ENCODE results near the gene HIVEP3. TPM values are rescaled to one million over a fixed set of nuclear protein-coding genes. Genes with fewer than 3 reads are reported as not detected.
A peak's percentile ranks its signal among the peaks of the same experiment; 100 is the strongest.

The HIVEP3 gene
- total RNA-seq, 1 experiment from 2014 or later = 1.2 TPM

DNA sequence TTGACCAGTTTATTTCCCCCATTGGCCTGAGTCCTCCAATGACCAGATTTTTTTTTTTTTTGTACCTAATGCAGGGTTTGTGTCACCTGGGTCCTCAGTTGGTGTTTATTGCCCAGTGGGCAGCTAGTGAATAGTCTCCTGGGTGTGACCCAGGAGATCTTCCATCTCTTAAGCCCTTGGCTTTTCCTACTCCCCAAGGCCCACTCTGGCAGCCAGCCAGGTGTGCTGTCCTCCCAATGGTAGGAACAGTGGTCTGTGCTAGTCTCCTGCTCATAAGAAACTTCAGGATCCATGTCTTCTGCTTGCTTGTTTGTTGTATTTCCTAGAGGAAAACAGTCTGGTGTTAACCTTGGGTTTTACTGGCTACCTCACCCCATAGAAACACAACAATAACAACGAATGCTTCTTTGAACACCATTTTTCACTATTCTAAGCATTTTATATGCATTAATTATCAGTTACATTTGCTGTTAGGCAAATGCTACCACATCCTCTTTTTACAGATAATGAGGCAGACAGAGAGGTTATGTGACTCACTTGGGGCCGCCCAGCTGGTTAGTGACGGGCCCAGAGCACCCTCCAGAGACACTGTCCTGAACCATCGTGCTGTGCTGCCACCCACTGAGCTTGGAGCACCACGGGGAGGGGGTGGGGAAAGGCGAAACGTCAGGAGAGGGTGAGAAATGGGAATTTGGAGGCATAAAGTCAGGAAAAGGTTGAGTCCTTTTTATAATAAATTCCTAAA, 107.5 kb downstream of the HIVEP3 start:
- H3K9me3 Mint-ChIP-seq (ENCODE audit: unreplicated experiment) = no peaks in the 10 kb centered on the region
- H3K27me3 Mint-ChIP-seq (ENCODE audit: insufficient read depth, unreplicated experiment) = no peaks in the 10 kb centered on the region
- BruUV-seq (replicated peaks) = no TSS peak
- POLR2A ChIA-PET = no interaction called here
- no peak for DNase-seq (ENCODE audit: unreplicated experiment)
- H3K27ac Mint-ChIP-seq (ENCODE audit: low read depth, unreplicated experiment) = no peak overlapping the region
- H3K36me3 Mint-ChIP-seq (ENCODE audit: insufficient read depth, unreplicated experiment) = no peaks in the 10 kb centered on the region
- CTCF ChIA-PET = interaction anchor here (0.7 to 1.6 kb wide), 8 partner anchors 26 to 1566 kb away, joined by 3 to 5 read pairs (median 3); no protein-coding TSS in a partner anchor
- peaks cover 7% of the 10 kb centered on the region for H3K4me1 Mint-ChIP-seq (ENCODE audit: insufficient read depth, unreplicated experiment)
- TF ChIP-seq, protein P1, sequence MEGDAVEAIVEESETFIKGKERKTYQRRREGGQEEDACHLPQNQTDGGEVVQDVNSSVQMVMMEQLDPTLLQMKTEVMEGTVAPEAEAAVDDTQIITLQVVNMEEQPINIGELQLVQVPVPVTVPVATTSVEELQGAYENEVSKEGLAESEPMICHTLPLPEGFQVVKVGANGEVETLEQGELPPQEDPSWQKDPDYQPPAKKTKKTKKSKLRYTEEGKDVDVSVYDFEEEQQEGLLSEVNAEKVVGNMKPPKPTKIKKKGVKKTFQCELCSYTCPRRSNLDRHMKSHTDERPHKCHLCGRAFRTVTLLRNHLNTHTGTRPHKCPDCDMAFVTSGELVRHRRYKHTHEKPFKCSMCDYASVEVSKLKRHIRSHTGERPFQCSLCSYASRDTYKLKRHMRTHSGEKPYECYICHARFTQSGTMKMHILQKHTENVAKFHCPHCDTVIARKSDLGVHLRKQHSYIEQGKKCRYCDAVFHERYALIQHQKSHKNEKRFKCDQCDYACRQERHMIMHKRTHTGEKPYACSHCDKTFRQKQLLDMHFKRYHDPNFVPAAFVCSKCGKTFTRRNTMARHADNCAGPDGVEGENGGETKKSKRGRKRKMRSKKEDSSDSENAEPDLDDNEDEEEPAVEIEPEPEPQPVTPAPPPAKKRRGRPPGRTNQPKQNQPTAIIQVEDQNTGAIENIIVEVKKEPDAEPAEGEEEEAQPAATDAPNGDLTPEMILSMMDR (IDR thresholded peaks at IDR 0.05; ENCODE audit: unreplicated experiment) = no peak
- intact Hi-C loops (cut with micrococcal nuclease) = loop anchor here (5.0 kb wide), 1 partner anchor 526 kb away; the partner anchor contains the start of gene FOXJ3
- H3K4me3 Mint-ChIP-seq (ENCODE audit: unreplicated experiment) = no peak overlapping the region

DNA sequence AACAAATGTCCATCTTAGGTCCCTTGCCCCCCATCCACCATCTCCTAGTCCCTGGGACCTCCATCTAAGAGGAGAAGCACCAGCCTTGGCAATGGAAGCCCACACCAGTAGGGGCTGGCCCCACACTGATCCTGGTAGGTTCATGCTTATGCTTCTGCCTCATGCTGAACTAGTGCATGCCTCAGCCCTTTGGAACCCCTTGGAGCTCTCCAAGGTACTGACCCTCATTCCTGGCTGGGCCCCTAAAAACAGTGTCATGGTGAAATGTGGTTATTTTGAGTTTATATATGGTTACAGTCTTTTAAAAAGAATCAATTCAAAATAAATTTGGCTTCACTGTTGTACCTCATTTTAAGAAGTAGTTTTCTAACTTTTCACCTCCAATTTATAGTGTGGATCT, 108.3 kb downstream of the HIVEP3 start:
- no TSS peak for BruUV-seq (replicated peaks)
- DNase-seq (ENCODE audit: unreplicated experiment) = peak; percentile 60
- Mint-ChIP-seq H3K27me3 (ENCODE audit: insufficient read depth, unreplicated experiment) (no peaks in the 10 kb centered on the region), H3K27ac (ENCODE audit: low read depth, unreplicated experiment) (no peak overlapping the region), H3K36me3 (ENCODE audit: insufficient read depth, unreplicated experiment) (no peaks in the 10 kb centered on the region), H3K4me3 (ENCODE audit: unreplicated experiment) (no peak overlapping the region), H3K4me1 (ENCODE audit: insufficient read depth, unreplicated experiment) (peaks cover 7% of the 10 kb centered on the region), H3K9me3 (ENCODE audit: unreplicated experiment) (no peaks in the 10 kb centered on the region)
- POLR2A ChIA-PET = no interaction called here
- CTCF ChIA-PET = interaction anchor here (1.3 kb wide), 1 partner anchor 236 kb away, joined by 7 read pairs; no protein-coding TSS in a partner anchor
- TF ChIP-seq, protein P1 (IDR thresholded peaks at IDR 0.05; ENCODE audit: unreplicated experiment) = no peak
- intact Hi-C loops (cut with micrococcal nuclease) = loop anchor here (5.0 kb wide), 1 partner anchor 527 kb away; the partner anchor contains the start of gene FOXJ3

GRCh38 chr1:41809692-41810091, 109.0 kb downstream of the HIVEP3 start:
- ChIA-PET POLR2A (no interaction called here), CTCF (interaction anchor here (0.7 to 1.3 kb wide), 2 partner anchors 229 to 236 kb away, joined by 5 to 7 read pairs; no protein-coding TSS in a partner anchor)
- H3K4me1 Mint-ChIP-seq (ENCODE audit: insufficient read depth, unreplicated experiment) = peaks cover 7% of the 10 kb centered on the region
- no peaks in the 10 kb centered on the region for H3K27me3 Mint-ChIP-seq (ENCODE audit: insufficient read depth, unreplicated experiment)
- TF ChIP-seq, protein P1 (IDR thresholded peaks at IDR 0.05; ENCODE audit: unreplicated experiment) = no peak
- no peaks in the 10 kb centered on the region for H3K9me3 Mint-ChIP-seq (ENCODE audit: unreplicated experiment)
- H3K4me3 Mint-ChIP-seq (ENCODE audit: unreplicated experiment) = no peak overlapping the region
- no peak overlapping the region for H3K27ac Mint-ChIP-seq (ENCODE audit: low read depth, unreplicated experiment)
- H3K36me3 Mint-ChIP-seq (ENCODE audit: insufficient read depth, unreplicated experiment) = no peaks in the 10 kb centered on the region
- no peak for DNase-seq (ENCODE audit: unreplicated experiment)
- BruUV-seq (replicated peaks) = no TSS peak
- intact Hi-C loops (cut with micrococcal nuclease) = loop anchor here (5.0 kb wide), 1 partner anchor 528 kb away; the partner anchor contains the start of gene FOXJ3

DNA sequence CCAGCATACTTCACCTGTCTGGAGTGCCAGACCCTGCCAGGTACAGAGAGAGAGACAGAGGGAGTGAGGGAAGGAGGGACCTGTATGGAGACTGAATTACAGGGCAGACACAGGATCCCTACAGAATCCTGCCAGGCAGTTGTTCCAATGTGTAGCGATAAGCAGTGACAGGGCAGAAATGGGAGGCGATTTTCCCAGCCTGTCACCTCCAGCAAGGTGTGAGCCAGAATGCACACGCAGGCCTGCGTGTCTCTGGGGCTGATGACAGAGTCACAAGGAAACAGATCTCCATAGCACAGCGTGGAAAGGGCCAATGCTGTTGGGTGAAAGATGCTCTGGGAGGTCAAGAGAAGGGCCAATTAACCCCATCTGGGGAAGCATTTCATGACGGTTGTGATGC, 111.3 kb downstream of the HIVEP3 start:
- DNase-seq (ENCODE audit: unreplicated experiment) = no peak
- intact Hi-C loops (cut with micrococcal nuclease) = no loop called here
- Mint-ChIP-seq H3K36me3 (ENCODE audit: insufficient read depth, unreplicated experiment) (no peaks in the 10 kb centered on the region), H3K4me1 (ENCODE audit: insufficient read depth, unreplicated experiment) (peaks cover 26% of the 10 kb centered on the region), H3K9me3 (ENCODE audit: unreplicated experiment) (no peaks in the 10 kb centered on the region), H3K27me3 (ENCODE audit: insufficient read depth, unreplicated experiment) (no peaks in the 10 kb centered on the region), H3K4me3 (ENCODE audit: unreplicated experiment) (no peak overlapping the region), H3K27ac (ENCODE audit: low read depth, unreplicated experiment) (no peak overlapping the region)
- BruUV-seq (replicated peaks) = no TSS peak
- TF ChIP-seq, protein P1 (IDR thresholded peaks at IDR 0.05; ENCODE audit: unreplicated experiment) = no peak
- CTCF ChIA-PET = no interaction called here
- POLR2A ChIA-PET = no interaction called here

Data from MCF 10A (cell line).